RWPE2 (cell line): ENCODE data around the gene RGS12.
A peak's percentile ranks its signal among the peaks of the same experiment; 100 is the strongest.

ENCODE experiments used
- ATAC-seq: fragments of 200-7000 bp; cut with Tn5 transposase; 3 replicates; pipeline ENCODE4 v1.9.1; 2021; ENCODE audit warnings: low read depth
- DNase-seq: peaks from one replicate; pipeline ENCODE4 v3.0.0-alpha.2; 2020; ENCODE audit warnings: low spot score
- H3K27ac ChIP-seq: fragments of 450-650 bp; 2 replicates; pipeline ENCODE4 v1.5.1; 2017; ENCODE audit warnings: mild to moderate bottlenecking; ENCODE audit not compliant: poor library complexity, severe bottlenecking
- H3K27me3 ChIP-seq: fragments of 250-450 bp; sonication (Bioruptor Pico); 2 replicates; pipeline ENCODE4 v1.5.1; 2021; ENCODE audit warnings: mild to moderate bottlenecking, moderate library complexity; ENCODE audit not compliant: insufficient read depth, poor library complexity, severe bottlenecking
- H3K36me3 ChIP-seq: fragments of 250-450 bp; sonication (Bioruptor Pico); 2 replicates; pipeline ENCODE4 v1.5.1; 2020; ENCODE audit warnings: low read depth, mild to moderate bottlenecking, moderate library complexity
- H3K4me1 ChIP-seq: fragments of 250-450 bp; sonication (Bioruptor Pico); 2 replicates; pipeline ENCODE4 v1.5.1; 2021; ENCODE audit warnings: mild to moderate bottlenecking, moderate library complexity; ENCODE audit not compliant: insufficient read depth, poor library complexity, severe bottlenecking
- H3K4me3 ChIP-seq: fragments of 250-450 bp; sonication (Bioruptor Pico); 2 replicates; pipeline ENCODE4 v1.5.1; 2021; ENCODE audit warnings: mild to moderate bottlenecking, moderate library complexity; ENCODE audit not compliant: severe bottlenecking
- H3K9me3 ChIP-seq: fragments of 250-450 bp; sonication (Bioruptor Pico); 2 replicates; pipeline ENCODE4 v1.5.1; 2021; ENCODE audit warnings: mild to moderate bottlenecking, moderate library complexity; ENCODE audit not compliant: severe bottlenecking
- TF ChIP-seq, protein P1 (sequence below): fragments of 450-650 bp; IDR thresholded peaks from one replicate; pipeline ENCODE4 v1.5.1; 2017; ENCODE audit warnings: mild to moderate bottlenecking, moderate library complexity; ENCODE audit not compliant: poor library complexity, severe bottlenecking

RGS12 gene

DNA sequence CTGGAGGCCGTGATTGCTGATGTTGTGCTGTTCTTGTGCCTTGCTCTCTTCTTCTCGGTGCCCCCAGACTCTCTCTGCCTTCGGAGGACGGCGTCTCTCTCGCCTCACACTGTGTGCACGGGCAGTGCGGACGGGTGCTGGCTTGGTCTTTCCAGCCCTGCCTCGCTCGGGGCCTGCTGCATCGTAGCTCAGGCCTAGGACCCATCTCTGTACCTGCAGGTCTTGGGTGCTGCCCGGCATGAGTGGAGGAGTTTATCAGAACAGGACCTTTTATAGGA, 18.2 kb downstream of the RGS12 start:
- Histone ChIP-seq H3K9me3 (no peaks in the 10 kb centered on the region), H3K27ac (no peak overlapping the region), H3K4me3 (no peak overlapping the region), H3K27me3 (no peaks in the 10 kb centered on the region), H3K4me1 (peaks cover 12% of the 10 kb centered on the region), H3K36me3 (no peaks in the 10 kb centered on the region)
- ATAC-seq (no peak), DNase-seq (no peak)
- TF ChIP-seq, protein P1, sequence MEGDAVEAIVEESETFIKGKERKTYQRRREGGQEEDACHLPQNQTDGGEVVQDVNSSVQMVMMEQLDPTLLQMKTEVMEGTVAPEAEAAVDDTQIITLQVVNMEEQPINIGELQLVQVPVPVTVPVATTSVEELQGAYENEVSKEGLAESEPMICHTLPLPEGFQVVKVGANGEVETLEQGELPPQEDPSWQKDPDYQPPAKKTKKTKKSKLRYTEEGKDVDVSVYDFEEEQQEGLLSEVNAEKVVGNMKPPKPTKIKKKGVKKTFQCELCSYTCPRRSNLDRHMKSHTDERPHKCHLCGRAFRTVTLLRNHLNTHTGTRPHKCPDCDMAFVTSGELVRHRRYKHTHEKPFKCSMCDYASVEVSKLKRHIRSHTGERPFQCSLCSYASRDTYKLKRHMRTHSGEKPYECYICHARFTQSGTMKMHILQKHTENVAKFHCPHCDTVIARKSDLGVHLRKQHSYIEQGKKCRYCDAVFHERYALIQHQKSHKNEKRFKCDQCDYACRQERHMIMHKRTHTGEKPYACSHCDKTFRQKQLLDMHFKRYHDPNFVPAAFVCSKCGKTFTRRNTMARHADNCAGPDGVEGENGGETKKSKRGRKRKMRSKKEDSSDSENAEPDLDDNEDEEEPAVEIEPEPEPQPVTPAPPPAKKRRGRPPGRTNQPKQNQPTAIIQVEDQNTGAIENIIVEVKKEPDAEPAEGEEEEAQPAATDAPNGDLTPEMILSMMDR = no peak

DNA sequence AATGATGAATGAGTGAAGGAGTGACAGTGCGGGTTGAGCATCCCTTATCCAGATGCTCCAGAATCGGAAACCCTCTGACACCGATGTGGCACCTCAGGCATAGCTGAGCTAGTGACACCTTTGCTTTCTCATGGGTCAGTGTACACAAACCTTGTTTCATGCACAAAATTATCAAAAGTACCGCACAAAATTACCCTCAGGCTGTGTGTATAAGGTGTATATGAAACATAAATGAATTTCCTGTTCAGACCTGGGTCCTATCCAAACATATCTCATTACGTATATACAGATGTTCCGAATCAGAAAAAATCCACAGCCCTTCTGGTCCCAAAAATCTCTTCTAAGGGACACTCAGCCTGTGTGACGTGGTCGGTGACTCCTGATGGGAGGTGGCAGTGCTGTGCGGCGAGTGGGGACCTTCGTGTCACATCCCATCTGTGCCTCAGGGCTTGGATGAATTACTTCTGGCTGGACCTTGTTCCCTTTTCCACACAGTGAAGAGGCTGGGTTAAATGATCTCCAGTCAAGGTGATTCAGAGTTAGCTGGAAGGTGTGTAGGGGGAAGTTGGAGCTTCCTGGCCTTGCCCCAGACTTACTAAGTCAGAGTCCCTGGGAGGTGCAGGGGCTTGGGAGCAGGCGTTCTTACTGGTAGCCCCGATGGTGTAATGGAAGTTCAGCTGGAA, 18.8 kb downstream of the RGS12 start:
- Histone ChIP-seq H3K27ac (peak overlapping the region; percentile 35), H3K4me1 (peaks cover 12% of the 10 kb centered on the region), H3K27me3 (no peaks in the 10 kb centered on the region), H3K4me3 (no peak overlapping the region), H3K9me3 (no peaks in the 10 kb centered on the region), H3K36me3 (no peaks in the 10 kb centered on the region)
- peak; percentile 96 for ATAC-seq
- TF ChIP-seq, protein P1 = no peak
- DNase-seq = no peak

DNA sequence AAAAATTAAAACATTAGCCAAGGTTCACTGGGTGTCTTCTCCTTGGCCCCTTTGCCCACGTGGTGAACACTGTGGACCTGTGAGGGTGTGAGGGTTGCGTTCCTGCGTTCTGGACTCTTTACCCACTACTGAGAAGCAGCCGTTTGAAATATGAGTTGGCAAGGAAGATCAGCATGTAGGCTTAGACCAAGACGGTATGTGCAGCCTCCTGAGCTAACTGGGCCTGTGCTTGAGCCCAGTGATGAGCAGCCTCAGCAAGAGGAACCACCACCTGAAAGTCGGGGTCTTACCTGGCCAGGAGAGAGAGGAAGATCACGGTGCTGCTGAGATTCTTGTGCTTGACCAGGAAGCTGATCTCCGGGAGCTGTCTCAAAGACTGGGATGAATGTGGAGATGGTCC, 19.5 kb downstream of the RGS12 start:
- H3K36me3 ChIP-seq = no peaks in the 10 kb centered on the region
- ATAC-seq (no peak), DNase-seq (no peak)
- H3K27ac ChIP-seq = no peak overlapping the region
- H3K27me3 ChIP-seq = no peaks in the 10 kb centered on the region
- no peak overlapping the region for H3K4me3 ChIP-seq
- TF ChIP-seq, protein P1 = no peak
- H3K4me1 ChIP-seq = peaks cover 12% of the 10 kb centered on the region
- H3K9me3 ChIP-seq = no peaks in the 10 kb centered on the region

DNA sequence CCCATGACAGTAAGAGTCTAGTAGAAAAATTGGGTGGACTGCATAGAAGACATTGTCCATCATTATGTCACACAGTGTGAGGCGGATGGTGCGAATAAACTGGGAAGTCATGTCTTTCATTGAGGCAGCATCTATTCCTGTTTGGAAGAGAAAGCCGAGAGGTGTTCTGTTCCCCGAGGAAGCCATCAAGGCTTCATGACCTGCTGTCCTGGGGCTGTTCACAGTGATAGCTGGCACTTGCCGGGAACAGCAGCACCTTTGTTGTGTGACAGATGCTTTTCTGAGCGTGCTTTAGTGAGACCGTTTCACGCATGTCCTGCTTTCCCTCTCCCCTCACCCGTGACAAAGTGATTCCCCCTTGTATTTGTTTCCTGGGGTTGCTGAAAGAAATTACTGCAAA, 20.3 kb downstream of the RGS12 start:
- H3K9me3 ChIP-seq = no peaks in the 10 kb centered on the region
- ATAC-seq = no peak
- H3K27me3 ChIP-seq = no peaks in the 10 kb centered on the region
- H3K4me3 ChIP-seq = no peak overlapping the region
- no peaks in the 10 kb centered on the region for H3K36me3 ChIP-seq
- H3K27ac ChIP-seq = no peak overlapping the region
- TF ChIP-seq, protein P1 = no peak
- peaks cover 12% of the 10 kb centered on the region for H3K4me1 ChIP-seq
- no peak for DNase-seq

DNA sequence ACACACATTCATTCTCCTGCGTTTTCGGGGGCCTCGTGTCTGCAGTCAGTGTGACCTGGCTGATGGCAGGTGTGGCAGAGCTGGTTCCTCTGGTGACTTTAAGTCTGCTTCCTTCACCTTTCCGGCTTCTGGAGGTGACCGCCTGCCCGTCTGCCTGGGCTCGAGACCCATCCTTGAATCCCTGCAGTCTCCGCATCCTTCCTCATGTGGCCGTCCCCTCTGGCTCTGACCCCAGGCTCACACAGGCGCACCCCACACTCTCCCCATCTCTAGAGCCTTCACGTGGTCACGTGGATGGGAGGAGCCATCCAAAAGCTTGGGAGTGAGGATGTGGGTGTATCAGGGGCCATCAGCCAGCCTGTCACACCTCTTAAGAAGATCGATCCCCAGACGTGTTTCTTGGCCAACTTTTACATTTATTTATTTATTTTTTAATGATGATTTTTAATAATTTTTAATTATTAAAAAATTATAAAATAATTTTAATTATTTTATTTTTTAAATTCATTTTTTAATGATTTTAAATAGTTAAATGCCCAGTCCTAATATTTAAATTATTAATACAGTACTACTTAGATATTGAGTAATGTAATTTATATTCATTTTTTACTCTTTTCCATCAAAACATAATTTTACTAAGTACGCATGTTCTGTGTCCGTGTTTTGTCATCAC, 20.9 kb downstream of the RGS12 start:
- DNase-seq = no peak
- ATAC-seq = no peak
- H3K9me3 ChIP-seq = no peaks in the 10 kb centered on the region
- H3K27ac ChIP-seq = no peak overlapping the region
- peaks cover 12% of the 10 kb centered on the region for H3K4me1 ChIP-seq
- TF ChIP-seq, protein P1 = no peak
- H3K27me3 ChIP-seq = no peaks in the 10 kb centered on the region
- H3K4me3 ChIP-seq = no peak overlapping the region
- H3K36me3 ChIP-seq = no peaks in the 10 kb centered on the region
